ENCODE results near the gene TNNI3. TPM values are rescaled to one million over a fixed set of nuclear protein-coding genes. Genes with fewer than 3 reads are reported as not detected.

Gene TNNI3
- total RNA-seq, 2 donors from 2014 or later, result 1,897 to 2,132 TPM

Small RNA genes within 50 kb of the gene (microRNA-seq; reads per million reads assigned to microRNA genes)
- 0 reads per million in 2 donors for gene MIR7975

Other genes starting within 250 kb of the TNNI3 start
- not detected for gene NLRP7, start 210.2 kb downstream of the TNNI3 start, total RNA-seq
- under 1 TPM in 1 of 2 donors, not detected in 1; 0.88 TPM for gene NLRP2, start 191.4 kb downstream of the TNNI3 start, total RNA-seq
- under 1 TPM; 0.13 to 0.24 TPM for gene GP6, start 119.5 kb downstream of the TNNI3 start, total RNA-seq
- 10 to 100 TPM; 33.9 to 41.1 TPM for gene RDH13, start 94.6 kb downstream of the TNNI3 start, total RNA-seq
- 1 to 10 TPM; 2.2 to 3.7 TPM for gene EPS8L1, start 81.9 kb downstream of the TNNI3 start, total RNA-seq
- 100 to 1,000 TPM; 117 to 193 TPM for gene PPP1R12C, start 40.1 kb downstream of the TNNI3 start, total RNA-seq
- 10 to 100 TPM; 13.7 to 25.6 TPM for gene TNNT1, start 8.5 kb downstream of the TNNI3 start, total RNA-seq
- 1 to 10 TPM in 1 of 2 donors, under 1 TPM in 1; 0.41 to 1.1 TPM for gene DNAAF3, start 8.9 kb upstream of the TNNI3 start, total RNA-seq
- gene SYT5, start 22.6 kb upstream of the TNNI3 start, total RNA-seq, result not detected
- 1 to 10 TPM in 1 of 2 donors, under 1 TPM in 1; 0.74 to 1.5 TPM for gene PTPRH, start 51.8 kb upstream of the TNNI3 start, total RNA-seq
- gene TMEM86B, start 71.0 kb upstream of the TNNI3 start, total RNA-seq, result 1 to 10 TPM; 1.2 to 1.4 TPM
- gene PPP6R1, start 101.3 kb upstream of the TNNI3 start, total RNA-seq, result 10 to 100 TPM; 37.8 to 42.4 TPM
- gene HSPBP1, start 122.4 kb upstream of the TNNI3 start, total RNA-seq, result 10 to 100 TPM; 26.4 to 35.8 TPM
- 10 to 100 TPM in 1 of 2 donors, 1 to 10 TPM in 1; 9.1 to 19.5 TPM for gene BRSK1, start 126.3 kb upstream of the TNNI3 start, total RNA-seq
- 1 to 10 TPM; 3.1 to 3.6 TPM for gene TMEM150B, start 167.6 kb upstream of the TNNI3 start, total RNA-seq
- gene KMT5C, start 182.1 kb upstream of the TNNI3 start, total RNA-seq, result 1 to 10 TPM; 6.7 to 6.9 TPM
- not detected for gene COX6B2, start 197.0 kb upstream of the TNNI3 start, total RNA-seq
- not detected for gene GARIN5B, start 205.5 kb upstream of the TNNI3 start, total RNA-seq
- gene IL11, start 212.7 kb upstream of the TNNI3 start, total RNA-seq, result not detected
- gene TMEM190, start 219.1 kb upstream of the TNNI3 start, total RNA-seq, result not detected
- under 1 TPM; 0.84 to 0.97 TPM for gene TMEM238, start 226.6 kb upstream of the TNNI3 start, total RNA-seq
- 100 to 1,000 TPM; 789 to 866 TPM for gene RPL28, start 228.2 kb upstream of the TNNI3 start, total RNA-seq

All from left cardiac atrium (tissue), 2 donors.